WTC11 (cell line): Measurements from ENCODE around the gene RBM8A. TPM values are rescaled to one million over a fixed set of nuclear protein-coding genes. Genes with fewer than 3 reads are reported as not detected.
A peak's percentile ranks its signal among the peaks of the same experiment; 100 is the strongest.

Experiments
- ATAC-seq: fragments of 200-7000 bp; cut with Tn5 transposase; 2 replicates; pipeline ENCODE4 v1.10.0; 2021; ENCODE audit warnings: mild to moderate bottlenecking, moderate library complexity
- CTCF ChIA-PET: fragments of 300-600 bp; sonication (Branson Sonifier 250); formaldehyde crosslinking; loops from one replicate; lab custom pipeline; 2021; ENCODE audit warnings: antibody characterized with exemption; lab: Charles Lee
- POLR2A ChIA-PET: fragments of 350-600 bp; sonication (Branson Sonifier 250); formaldehyde crosslinking; loops from one replicate; lab custom pipeline; 2021; ENCODE audit warnings: antibody characterized with exemption; lab: Charles Lee
- DNase-seq: peaks from one replicate; pipeline ENCODE4 v3.0.0; 2021; ENCODE audit warnings: low spot score
- H3K27ac Mint-ChIP-seq: 2 replicates; pipeline ENCODE4 v1.8.0; 2021; ENCODE audit warnings: mixed read lengths
- H3K27me3 Mint-ChIP-seq: 2 replicates; pipeline ENCODE4 v1.8.0; 2021; ENCODE audit warnings: low read depth, mild to moderate bottlenecking, moderate library complexity, mixed read lengths
- H3K36me3 Mint-ChIP-seq: 2 replicates; pipeline ENCODE4 v1.8.0; 2021; ENCODE audit warnings: mixed read lengths
- H3K4me1 Mint-ChIP-seq: 2 replicates; pipeline ENCODE4 v1.8.0; 2022; ENCODE audit warnings: mixed read lengths
- H3K4me3 Mint-ChIP-seq: 2 replicates; pipeline ENCODE4 v1.8.0; 2021; ENCODE audit warnings: mild to moderate bottlenecking, moderate library complexity, mixed read lengths
- H3K9me3 Mint-ChIP-seq: 2 replicates; pipeline ENCODE4 v1.8.0; 2021; ENCODE audit warnings: mixed read lengths
- ATF6 ChIP-seq: sonication (generic); formaldehyde crosslinking; IDR thresholded peaks from 2 replicates; pipeline ENCODE4 v1.8.1; 2023; ENCODE audit warnings: mild to moderate bottlenecking, missing genetic modification reagents
- E2F4 ChIP-seq: sonication (generic); formaldehyde crosslinking; IDR thresholded peaks from 2 replicates; pipeline ENCODE4 v1.8.1; 2022; ENCODE audit warnings: low read depth, mild to moderate bottlenecking, moderate library complexity, missing genetic modification reagents, borderline replicate concordance
- GABPB1 ChIP-seq: sonication (generic); formaldehyde crosslinking; IDR thresholded peaks from 2 replicates; pipeline ENCODE4 v1.8.1; 2023; ENCODE audit warnings: mild to moderate bottlenecking, missing genetic modification reagents
- GRHL2 ChIP-seq: fragments of 250-450 bp; sonication (Bioruptor Pico); IDR thresholded peaks from 2 replicates; pipeline ENCODE4 v1.8.0; 2022; ENCODE audit warnings: mild to moderate bottlenecking, moderate library complexity; ENCODE audit not compliant: insufficient replicate concordance, severe bottlenecking
- HMGXB4 ChIP-seq: sonication (generic); formaldehyde crosslinking; IDR thresholded peaks from 2 replicates; pipeline ENCODE4 v1.8.1; 2023; ENCODE audit warnings: mild to moderate bottlenecking, moderate library complexity, missing genetic modification reagents
- MAX ChIP-seq: sonication (generic); formaldehyde crosslinking; IDR thresholded peaks from 2 replicates; pipeline ENCODE4 v1.8.0; 2022; ENCODE audit warnings: mild to moderate bottlenecking, missing genetic modification reagents
- MYBL2 ChIP-seq: sonication (generic); formaldehyde crosslinking; IDR thresholded peaks from 2 replicates; pipeline ENCODE4 v1.8.1; 2023; ENCODE audit warnings: mild to moderate bottlenecking, moderate library complexity, missing genetic modification reagents
- NFATC4 ChIP-seq: fragments of 250-450 bp; sonication (Bioruptor Pico); IDR thresholded peaks from 2 replicates; pipeline ENCODE4 v1.9.0; 2021; ENCODE audit warnings: mild to moderate bottlenecking
- NR1H2 ChIP-seq: sonication (generic); formaldehyde crosslinking; IDR thresholded peaks from 2 replicates; pipeline ENCODE4 v1.9.0; 2021; ENCODE audit warnings: mild to moderate bottlenecking, moderate library complexity, missing genetic modification reagents
- NR3C1 ChIP-seq: sonication (generic); formaldehyde crosslinking; conservative IDR thresholded peaks from 2 replicates; pipeline ENCODE4 v1.8.1; 2023; ENCODE audit warnings: low read depth, mild to moderate bottlenecking, missing genetic modification reagents
- PRDM15 ChIP-seq: sonication (generic); formaldehyde crosslinking; IDR thresholded peaks from 2 replicates; pipeline ENCODE4 v1.8.0; 2022; ENCODE audit warnings: missing genetic modification reagents
- PREB ChIP-seq: sonication (generic); formaldehyde crosslinking; IDR thresholded peaks from 2 replicates; pipeline ENCODE4 v1.8.1; 2022; ENCODE audit warnings: mild to moderate bottlenecking, missing genetic modification reagents, moderate library complexity, borderline replicate concordance
- RELA ChIP-seq: sonication (generic); formaldehyde crosslinking; IDR thresholded peaks from 2 replicates; pipeline ENCODE4 v1.8.1; 2022; ENCODE audit warnings: missing genetic modification reagents, mild to moderate bottlenecking, borderline replicate concordance
- TEAD1 ChIP-seq: sonication (generic); formaldehyde crosslinking; IDR thresholded peaks from 2 replicates; pipeline ENCODE4 v1.8.0; 2022; ENCODE audit warnings: mild to moderate bottlenecking, missing genetic modification reagents
- TEAD4 ChIP-seq: sonication (generic); formaldehyde crosslinking; IDR thresholded peaks from 2 replicates; pipeline ENCODE4 v1.8.0; 2022; ENCODE audit warnings: mild to moderate bottlenecking, missing genetic modification reagents
- USF1 ChIP-seq: sonication (generic); formaldehyde crosslinking; IDR thresholded peaks from 2 replicates; pipeline ENCODE4 v1.8.0; 2022; ENCODE audit warnings: mild to moderate bottlenecking, missing genetic modification reagents
- ZBTB43 ChIP-seq: sonication (generic); formaldehyde crosslinking; IDR thresholded peaks from 2 replicates; pipeline ENCODE4 v1.8.1; 2023; ENCODE audit warnings: mild to moderate bottlenecking, missing genetic modification reagents
- ZNF219 ChIP-seq: sonication (generic); formaldehyde crosslinking; IDR thresholded peaks from 2 replicates; pipeline ENCODE4 v1.8.0; 2023; ENCODE audit warnings: missing genetic modification reagents, mild to moderate bottlenecking, borderline replicate concordance
- total RNA-seq: library from RNA; stranded (reverse); gene quantifications from 3 replicates; pipeline ENCODE4 v1.2.3, GENCODE V29; 2021

Gene RBM8A
- total RNA-seq, 1 experiment from 2014 or later = 199 TPM

GRCh38 chr1:145878724-145879123 is 48.6 kb downstream of the RBM8A start (continued):
- TF ChIP-seq HMGXB4 (no peak), GABPB1 (CRISPR knock-in tag) (no peak), RELA (CRISPR knock-in tag) (no peak), E2F4 (CRISPR knock-in tag) (no peak), PRDM15 (CRISPR knock-in tag) (no peak), GRHL2 (CRISPR knock-in tag) (no peak), ATF6 (CRISPR knock-in tag) (no peak)

GRCh38 chr1:145877923-145878486 is 49.3 kb downstream of the RBM8A start:
- peaks cover 24% of the 10 kb centered on the region for H3K4me1 Mint-ChIP-seq
- POLR2A ChIA-PET = interaction anchor here (1.0 kb wide), 1 partner anchor 19 kb away, joined by 4 read pairs; the partner anchor contains the start of gene PIAS3
- no peak overlapping the region for H3K4me3 Mint-ChIP-seq
- TF ChIP-seq GRHL2 (CRISPR knock-in tag) = no peak
- TF ChIP-seq NFATC4 = no peak
- TF ChIP-seq NR1H2 (CRISPR knock-in tag) = no peak
- TF ChIP-seq PREB (CRISPR knock-in tag) = no peak
- no peak for TF ChIP-seq MYBL2 (CRISPR knock-in tag)
- no peak for TF ChIP-seq MAX (CRISPR knock-in tag)
- TF ChIP-seq GABPB1 (CRISPR knock-in tag) = no peak
- TF ChIP-seq ZNF219 (CRISPR knock-in tag) = no peak
- no peak for TF ChIP-seq TEAD1 (CRISPR knock-in tag)
- no peak for TF ChIP-seq TEAD4
- no peak for TF ChIP-seq NR3C1 (CRISPR knock-in tag)
- TF ChIP-seq USF1 (CRISPR knock-in tag) = no peak
- TF ChIP-seq ZBTB43 (CRISPR knock-in tag) = no peak
- no peak for TF ChIP-seq PRDM15 (CRISPR knock-in tag)

More at GRCh38 chr1:145877923-145878486, 49.3 kb downstream of the RBM8A start:
- H3K9me3 Mint-ChIP-seq = no peaks in the 10 kb centered on the region
- CTCF ChIA-PET = interaction anchor here (3.3 to 4.5 kb wide), 2 partner anchors 14 to 32 kb away, joined by 22 to 45 read pairs; partner anchors contain the start of gene NUDT17
- no peaks in the 10 kb centered on the region for H3K36me3 Mint-ChIP-seq
- 0 out of 2 replicates have a peak, but pooled peaks have one; percentile 16 for ATAC-seq
- no peak for DNase-seq
- H3K27me3 Mint-ChIP-seq = peaks cover 31% of the 10 kb centered on the region
- H3K27ac Mint-ChIP-seq = no peak overlapping the region
